Measurements from ENCODE around the gene TMCO4.

The TMCO4 gene

DNA sequence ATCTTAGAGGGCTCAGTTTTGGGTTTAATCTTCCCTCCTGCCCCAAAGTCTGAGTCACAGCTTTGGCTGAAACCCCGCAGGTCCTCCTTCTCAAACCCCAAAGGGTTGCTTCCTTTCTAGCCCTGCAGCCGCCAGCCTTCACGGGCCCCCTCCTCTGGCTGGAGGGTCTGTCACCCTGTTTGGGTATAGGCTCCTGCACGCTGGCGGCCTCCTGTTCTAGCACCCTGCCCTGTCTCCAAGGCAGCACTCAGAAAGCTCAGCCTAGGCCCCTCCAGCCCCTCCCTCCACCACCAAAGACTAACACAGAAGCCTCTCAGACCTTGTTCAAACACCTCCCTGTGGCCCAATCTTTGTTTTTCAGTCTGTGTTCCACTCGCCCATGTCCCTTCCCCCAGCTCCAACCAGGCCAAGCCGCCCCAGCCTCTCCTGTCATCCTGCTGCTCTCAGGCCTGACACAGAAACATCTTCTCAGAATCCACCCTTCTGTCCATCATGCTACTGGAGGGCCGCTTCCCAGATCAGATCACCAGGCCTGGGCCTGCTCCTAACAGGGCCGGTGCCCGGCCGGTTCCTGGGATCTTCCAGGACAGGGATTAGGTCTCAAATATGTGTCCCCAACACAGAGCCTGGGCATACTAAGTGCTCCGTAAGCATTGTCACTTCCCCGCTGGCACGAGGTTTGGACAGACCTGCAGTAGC, 99.5 kb downstream of the TMCO4 start:
- TF ChIP-seq ZBTB7A (IDR thresholded peaks at IDR 0.05; ENCODE audit: low read depth): no peak
- no peak for TF ChIP-seq MAX (IDR thresholded peaks at IDR 0.05)
- no peak for TF ChIP-seq CREB1 (IDR thresholded peaks at IDR 0.05; ENCODE audit: low read depth)
- TF ChIP-seq TAF1 (IDR thresholded peaks at IDR 0.05; ENCODE audit: low read depth): no peak
- TF ChIP-seq CEBPB (IDR thresholded peaks at IDR 0.05): no peak
- TF ChIP-seq TCF12 (IDR thresholded peaks at IDR 0.05; ENCODE audit: low read depth): no peak
- TF ChIP-seq FOXM1 (IDR thresholded peaks at IDR 0.05; ENCODE audit: borderline replicate concordance, low read depth): no peak
- no peak for TF ChIP-seq USF1 (IDR thresholded peaks at IDR 0.05)
- TF ChIP-seq TEAD4 (IDR thresholded peaks at IDR 0.05): no peak
- no peak for TF ChIP-seq EP300 (IDR thresholded peaks at IDR 0.05; ENCODE audit: borderline replicate concordance)
- TF ChIP-seq, protein P1, sequence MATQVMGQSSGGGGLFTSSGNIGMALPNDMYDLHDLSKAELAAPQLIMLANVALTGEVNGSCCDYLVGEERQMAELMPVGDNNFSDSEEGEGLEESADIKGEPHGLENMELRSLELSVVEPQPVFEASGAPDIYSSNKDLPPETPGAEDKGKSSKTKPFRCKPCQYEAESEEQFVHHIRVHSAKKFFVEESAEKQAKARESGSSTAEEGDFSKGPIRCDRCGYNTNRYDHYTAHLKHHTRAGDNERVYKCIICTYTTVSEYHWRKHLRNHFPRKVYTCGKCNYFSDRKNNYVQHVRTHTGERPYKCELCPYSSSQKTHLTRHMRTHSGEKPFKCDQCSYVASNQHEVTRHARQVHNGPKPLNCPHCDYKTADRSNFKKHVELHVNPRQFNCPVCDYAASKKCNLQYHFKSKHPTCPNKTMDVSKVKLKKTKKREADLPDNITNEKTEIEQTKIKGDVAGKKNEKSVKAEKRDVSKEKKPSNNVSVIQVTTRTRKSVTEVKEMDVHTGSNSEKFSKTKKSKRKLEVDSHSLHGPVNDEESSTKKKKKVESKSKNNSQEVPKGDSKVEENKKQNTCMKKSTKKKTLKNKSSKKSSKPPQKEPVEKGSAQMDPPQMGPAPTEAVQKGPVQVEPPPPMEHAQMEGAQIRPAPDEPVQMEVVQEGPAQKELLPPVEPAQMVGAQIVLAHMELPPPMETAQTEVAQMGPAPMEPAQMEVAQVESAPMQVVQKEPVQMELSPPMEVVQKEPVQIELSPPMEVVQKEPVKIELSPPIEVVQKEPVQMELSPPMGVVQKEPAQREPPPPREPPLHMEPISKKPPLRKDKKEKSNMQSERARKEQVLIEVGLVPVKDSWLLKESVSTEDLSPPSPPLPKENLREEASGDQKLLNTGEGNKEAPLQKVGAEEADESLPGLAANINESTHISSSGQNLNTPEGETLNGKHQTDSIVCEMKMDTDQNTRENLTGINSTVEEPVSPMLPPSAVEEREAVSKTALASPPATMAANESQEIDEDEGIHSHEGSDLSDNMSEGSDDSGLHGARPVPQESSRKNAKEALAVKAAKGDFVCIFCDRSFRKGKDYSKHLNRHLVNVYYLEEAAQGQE (IDR thresholded peaks at IDR 0.05; ENCODE audit: low read depth): no peak
- no peak for TF ChIP-seq RAD21 (IDR thresholded peaks at IDR 0.05; ENCODE audit: low read depth)
- no peak for TF ChIP-seq YY1 (IDR thresholded peaks at IDR 0.05; ENCODE audit: low read depth)

- TF ChIP-seq TCF12 (IDR thresholded peaks at IDR 0.05; ENCODE audit: low read depth) (no peak), MAX (IDR thresholded peaks at IDR 0.05) (no peak), RAD21 (IDR thresholded peaks at IDR 0.05; ENCODE audit: low read depth) (no peak)
Measured at GRCh38 chr1:19698181-19698580, 101.5 kb downstream of the TMCO4 start.

- TF ChIP-seq, protein P1 (IDR thresholded peaks at IDR 0.05; ENCODE audit: low read depth): no peak
- TF ChIP-seq EP300 (IDR thresholded peaks at IDR 0.05; ENCODE audit: borderline replicate concordance): no peak
- TF ChIP-seq CEBPB (IDR thresholded peaks at IDR 0.05): no peak
- no peak for TF ChIP-seq MAX (IDR thresholded peaks at IDR 0.05)
- no peak for TF ChIP-seq USF1 (IDR thresholded peaks at IDR 0.05)
- TF ChIP-seq TEAD4 (IDR thresholded peaks at IDR 0.05): no peak
- TF ChIP-seq EGR1 (IDR thresholded peaks at IDR 0.05): no peak
- TF ChIP-seq YY1 (IDR thresholded peaks at IDR 0.05; ENCODE audit: low read depth): no peak
- no peak for TF ChIP-seq TAF1 (IDR thresholded peaks at IDR 0.05; ENCODE audit: low read depth)
- TF ChIP-seq FOXM1 (IDR thresholded peaks at IDR 0.05; ENCODE audit: borderline replicate concordance, low read depth): no peak
Measured at GRCh38 chr1:19696820-19697219, 102.9 kb downstream of the TMCO4 start.

GRCh38 chr1:19695772-19696171, 103.9 kb downstream of the TMCO4 start:
- TF ChIP-seq CREB1 (IDR thresholded peaks at IDR 0.05; ENCODE audit: low read depth) (no peak), RAD21 (IDR thresholded peaks at IDR 0.05; ENCODE audit: low read depth) (no peak), TCF12 (IDR thresholded peaks at IDR 0.05; ENCODE audit: low read depth) (no peak), NFIC (IDR thresholded peaks at IDR 0.05) (no peak), YY1 (IDR thresholded peaks at IDR 0.05; ENCODE audit: low read depth) (no peak)
- TF ChIP-seq, protein P1 (IDR thresholded peaks at IDR 0.05; ENCODE audit: low read depth): no peak

- TF ChIP-seq MAX (IDR thresholded peaks at IDR 0.05): no peak
- no peak for TF ChIP-seq NFIC (IDR thresholded peaks at IDR 0.05)
- no peak for TF ChIP-seq FOXM1 (IDR thresholded peaks at IDR 0.05; ENCODE audit: borderline replicate concordance, low read depth)
- no peak for TF ChIP-seq EGR1 (IDR thresholded peaks at IDR 0.05)
- TF ChIP-seq USF1 (IDR thresholded peaks at IDR 0.05): no peak
Measured at GRCh38 chr1:19694298-19694697, 105.4 kb downstream of the TMCO4 start.
